Stimulated activated CD4-positive, alpha-beta T cell treated with anti-CD3 and anti-CD28 coated beads, Interleukin-2, amount 100 ng/mL, for 4 hours (primary cell): Measurements from ENCODE around the gene LRRC43.

Source experiments
- DNase-seq: peaks from one replicate; pipeline ENCODE4 v3.0.0-alpha.2; 2020; ENCODE audit warnings: low read depth

The LRRC43 gene

DNA sequence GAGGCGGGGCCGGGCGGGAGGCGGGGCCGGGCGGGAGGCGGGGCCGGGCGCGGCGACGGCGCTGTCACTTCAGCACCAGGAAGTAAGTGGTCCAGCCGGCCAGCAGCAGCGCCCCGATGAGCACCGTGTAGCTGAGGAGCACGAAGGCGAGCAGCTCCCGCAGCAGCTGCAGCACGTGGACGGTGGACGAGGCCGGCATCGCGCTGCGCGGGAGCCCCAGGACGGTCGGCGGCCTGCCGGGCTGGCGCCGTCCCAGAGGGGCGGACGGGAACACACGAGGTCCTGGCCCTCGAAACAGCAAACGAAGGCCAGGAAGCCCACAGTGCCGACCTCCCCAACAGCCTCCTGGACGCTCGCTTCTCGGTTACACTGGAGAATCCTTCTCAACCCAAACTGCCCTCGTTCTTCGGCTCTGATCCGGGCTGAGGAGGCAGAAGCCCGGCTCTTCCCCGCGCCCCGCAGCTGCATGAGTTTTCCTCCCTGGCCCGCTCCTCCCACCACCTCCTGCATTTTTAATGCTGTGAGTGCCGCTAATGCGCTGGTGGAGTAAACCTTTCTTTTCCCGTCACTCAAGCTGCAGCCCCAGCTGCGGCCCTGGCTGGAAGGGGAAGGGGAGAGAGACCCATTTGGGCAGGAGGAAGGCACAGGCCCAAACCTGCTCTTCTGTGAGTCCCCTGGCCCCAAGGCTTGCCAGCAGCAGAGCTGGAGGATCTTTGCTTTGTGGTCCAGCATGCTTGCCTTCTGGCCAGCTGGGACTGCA, 43.6 kb downstream of the LRRC43 start:
- no peak for DNase-seq

DNA sequence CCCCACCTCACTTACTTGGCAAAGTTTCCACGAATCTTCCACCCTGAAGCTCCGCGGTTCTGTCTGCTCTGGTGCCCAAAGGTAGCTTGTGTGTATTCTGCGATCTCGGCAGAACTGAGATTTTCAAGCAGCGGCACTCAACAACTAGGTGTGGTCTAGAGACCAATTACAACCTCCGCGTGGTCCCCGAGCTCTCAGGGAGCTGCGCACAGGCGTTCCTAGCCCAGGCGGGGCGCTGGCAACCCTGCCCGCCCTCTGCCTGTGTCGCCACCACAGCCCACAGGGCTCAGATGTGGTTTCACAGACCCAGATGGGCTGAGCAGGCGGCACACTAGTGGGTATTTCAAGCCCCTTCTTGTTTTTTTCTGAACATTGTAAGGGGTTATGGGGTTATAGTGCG, 44.4 kb downstream of the LRRC43 start:
- DNase-seq, result no peak

DNA sequence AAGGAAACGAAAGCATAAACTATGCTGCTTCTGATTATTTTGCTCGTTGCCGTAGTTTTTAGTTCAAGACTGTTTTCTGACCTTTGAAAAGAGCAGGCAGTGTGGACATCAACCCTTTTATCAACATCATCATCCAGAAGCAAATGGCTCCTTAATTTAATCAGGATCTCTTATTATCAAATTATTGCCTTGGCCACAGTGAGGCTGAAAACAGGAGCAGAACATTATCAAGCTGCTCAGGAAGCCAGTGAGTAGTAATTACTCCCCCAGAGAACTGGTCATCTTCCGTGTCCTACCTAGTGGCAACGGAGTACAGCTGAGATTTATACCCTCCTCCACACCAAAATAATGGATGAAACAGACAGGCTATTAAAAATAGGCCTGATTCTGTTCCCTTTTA, 45.2 kb downstream of the LRRC43 start:
- no peak for DNase-seq

DNA sequence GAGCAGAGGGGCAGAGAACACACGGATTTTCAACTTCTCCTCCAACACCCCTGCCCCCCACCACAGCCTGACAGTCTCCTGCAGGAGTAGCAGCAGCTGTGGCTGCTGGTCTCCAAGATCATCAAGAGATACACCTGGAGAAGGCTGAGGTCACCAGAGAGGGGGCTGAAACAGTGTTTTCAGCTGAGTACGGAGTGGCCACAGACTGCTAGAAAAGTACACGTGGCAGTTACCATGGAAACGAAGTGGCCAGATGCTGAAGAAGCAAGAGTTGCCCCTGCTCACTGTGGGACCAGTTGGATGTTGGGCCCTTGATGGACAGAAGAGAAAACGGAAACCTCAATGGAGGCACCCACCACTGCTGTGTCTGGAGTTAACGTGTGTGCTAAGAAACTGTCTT, 47.9 kb downstream of the LRRC43 start:
- no peak for DNase-seq

DNA sequence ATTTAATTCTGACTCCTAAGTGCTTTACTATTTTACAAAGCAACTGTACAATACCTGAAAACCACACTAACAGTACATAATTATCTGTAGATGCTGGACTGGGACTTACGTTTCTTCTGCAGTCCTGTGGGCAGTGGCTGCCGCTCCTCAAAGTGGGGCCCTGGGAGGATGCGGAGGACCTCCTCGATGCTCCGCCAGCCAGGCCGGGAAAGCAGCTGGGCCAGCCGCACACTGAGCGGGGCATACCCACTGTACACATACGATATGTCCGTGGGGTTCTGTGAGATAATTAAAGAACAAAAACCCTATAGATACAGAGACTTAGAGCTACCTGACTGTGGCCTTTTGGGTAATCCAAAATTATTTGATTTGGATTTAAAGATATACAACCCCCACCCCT, 49.8 kb downstream of the LRRC43 start:
- DNase-seq, result no peak

DNA sequence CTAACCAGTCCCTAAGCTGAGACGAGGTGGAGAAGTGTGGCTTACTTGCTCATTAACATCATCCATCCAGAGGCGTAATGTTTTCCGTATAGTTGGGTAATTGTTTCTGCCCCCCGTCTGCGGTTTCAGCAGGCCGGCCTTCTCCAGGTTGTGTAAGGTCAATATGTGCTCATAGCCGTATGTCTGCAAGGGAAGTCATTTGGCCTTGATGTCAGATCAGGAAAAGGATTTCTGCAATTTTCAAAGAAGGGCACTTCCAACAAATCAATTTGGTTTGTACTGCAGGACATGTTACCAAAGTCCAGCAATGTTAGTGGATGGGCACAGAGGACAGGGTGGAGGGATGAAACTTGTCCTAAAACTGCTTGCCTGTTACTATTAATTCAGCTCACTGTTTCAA, 52.8 kb downstream of the LRRC43 start:
- no peak for DNase-seq

DNA sequence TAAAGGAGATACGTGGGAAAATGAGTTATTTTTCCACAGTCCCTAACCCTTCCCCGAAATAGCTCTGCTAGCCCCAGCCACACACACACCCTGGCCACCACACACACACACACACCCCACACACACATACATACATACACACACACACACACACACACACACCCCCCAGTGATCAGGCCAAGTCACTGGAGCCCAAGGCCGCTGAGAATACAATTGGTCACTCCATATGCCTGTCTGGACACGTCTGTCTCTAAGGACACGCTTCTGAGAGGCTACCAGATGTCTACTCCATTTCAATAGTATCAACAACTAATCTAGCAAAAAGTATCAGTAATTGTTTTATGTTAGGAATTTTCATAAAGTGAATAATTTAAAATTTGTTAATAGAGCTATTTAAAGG, 55.9 kb downstream of the LRRC43 start:
- DNase-seq, result no peak

DNA sequence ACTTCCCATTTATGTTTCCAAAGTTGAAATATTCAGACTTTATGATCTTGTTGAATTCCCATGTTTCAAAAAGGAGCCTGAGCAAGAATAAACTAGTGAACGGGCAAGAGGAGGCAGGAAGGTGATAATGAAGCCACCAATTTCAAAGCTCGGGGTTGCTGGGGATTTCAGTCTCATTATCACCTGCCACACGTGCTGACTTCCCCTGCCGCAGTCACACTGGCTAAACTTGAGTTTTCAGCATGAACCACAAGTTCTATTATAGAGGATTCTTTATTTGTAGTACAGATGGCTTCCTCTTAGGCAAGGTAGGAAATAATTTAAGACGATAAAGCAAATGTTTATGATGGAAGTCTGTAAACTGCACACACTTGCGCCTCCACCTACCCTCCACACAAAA, 61.0 kb downstream of the LRRC43 start:
- DNase-seq, result no peak

DNA sequence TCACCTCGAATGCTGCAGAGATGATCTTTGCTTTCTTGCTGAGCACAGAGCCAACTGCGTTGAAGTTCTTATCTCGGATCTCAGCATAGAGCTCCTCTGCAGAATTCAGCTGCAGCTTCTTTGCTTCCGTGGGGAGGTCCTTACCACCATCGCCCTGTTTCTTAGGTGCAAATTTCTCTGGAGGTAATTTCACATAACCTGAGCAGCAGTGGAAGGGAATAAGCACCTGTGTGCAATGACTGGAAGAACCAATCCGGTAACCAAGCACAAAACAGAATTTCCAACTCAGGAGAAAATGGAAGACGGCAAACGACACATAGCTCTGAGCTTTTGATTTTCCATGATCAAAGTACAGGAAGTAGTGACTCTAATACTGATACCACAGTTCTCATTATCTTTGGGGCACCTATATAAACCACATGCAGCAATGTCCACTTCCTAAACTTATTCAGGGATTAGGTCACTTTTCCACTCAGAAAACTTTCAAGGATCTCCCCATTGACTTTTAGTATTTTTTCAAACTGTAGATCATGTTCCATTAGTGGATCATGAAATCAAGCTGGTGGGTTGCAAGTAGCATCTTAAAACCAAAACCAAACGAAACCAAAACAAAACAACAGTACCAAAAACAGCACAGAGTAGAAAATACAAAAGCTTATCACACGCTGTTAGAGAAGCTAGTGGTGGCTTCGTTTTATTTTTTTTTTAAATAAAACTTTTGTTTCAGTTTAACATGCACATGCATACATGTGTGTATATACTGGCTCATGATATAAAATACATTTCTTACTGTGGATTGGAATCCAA, 61.8 kb downstream of the LRRC43 start:
- no peak for DNase-seq

DNA sequence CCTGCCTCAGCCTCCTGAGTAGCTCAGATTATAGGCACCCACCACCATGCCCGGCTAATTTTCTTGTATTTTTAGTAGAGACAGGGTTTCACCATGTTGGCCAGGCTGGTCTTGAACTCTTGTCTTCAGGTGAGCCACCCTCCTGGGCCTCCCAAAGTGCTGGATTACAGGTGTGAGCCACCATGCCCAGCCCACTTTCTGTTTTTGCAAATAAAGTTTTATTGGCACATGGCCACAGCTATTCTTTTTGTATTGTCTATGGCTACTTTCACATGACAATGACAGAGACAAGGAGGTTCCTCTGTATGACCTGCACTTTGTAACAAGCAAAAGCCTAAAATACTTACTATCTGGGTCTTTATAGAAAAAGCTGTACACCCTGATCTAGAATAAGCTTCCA, 62.6 kb downstream of the LRRC43 start:
- no peak for DNase-seq

DNA sequence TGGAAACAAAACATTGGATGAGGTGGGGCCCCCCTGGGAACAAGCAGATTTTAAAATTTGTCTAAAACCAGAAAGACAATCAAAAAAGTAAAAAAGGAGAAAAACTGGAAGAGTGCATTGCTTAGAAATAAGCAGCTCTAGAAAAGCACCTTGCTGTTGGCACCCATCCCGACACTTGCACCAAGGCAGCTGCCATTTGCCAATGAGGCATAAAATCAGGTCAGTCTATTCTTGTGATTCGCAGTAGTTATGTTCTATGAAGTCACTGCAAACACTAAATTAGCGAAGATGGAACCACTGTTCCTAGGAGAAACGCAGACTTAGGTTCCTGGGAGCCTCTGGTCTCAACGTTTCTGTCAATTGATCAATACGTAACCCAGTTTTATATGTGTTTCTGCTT, 67.1 kb downstream of the LRRC43 start:
- DNase-seq, result no peak

DNA sequence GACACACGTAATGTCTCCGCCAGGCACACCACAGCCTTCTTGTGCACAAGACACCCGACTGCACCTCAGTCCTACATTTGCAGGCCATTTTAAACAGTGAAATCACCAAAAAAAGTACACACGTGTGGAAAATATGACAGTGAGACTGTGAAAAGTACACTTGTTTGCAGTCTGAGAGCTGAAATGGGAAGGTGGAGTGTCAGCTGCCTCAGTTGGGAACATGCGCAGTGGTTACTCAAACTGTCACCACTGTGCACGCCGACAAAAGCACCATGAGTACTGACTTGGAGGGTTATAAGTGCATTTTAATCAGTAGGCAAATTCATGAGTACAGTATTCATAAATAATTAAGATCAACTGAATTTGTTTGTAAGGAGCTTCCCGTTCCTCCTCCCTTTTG, 67.6 kb downstream of the LRRC43 start:
- DNase-seq, result no peak
